NCI-H2171 (cell line): Measurements from ENCODE around the gene ADCYAP1R1.

Experiments used
- DNase-seq: peaks from one replicate; lab custom pipeline; 2025; lab: John Stamatoyannopoulos, UW

The ADCYAP1R1 gene

GRCh38 chr7:31068006-31068675, 16.0 kb downstream of the ADCYAP1R1 start:
- DNase-seq: no peak

- DNase-seq: no peak
These were observed 17.9 kb downstream of the ADCYAP1R1 start for GRCh38 chr7:31069860-31070555.

GRCh38 chr7:31070991-31071644, 19.0 kb downstream of the ADCYAP1R1 start:
- no peak for DNase-seq

- DNase-seq: no peak
These were observed 19.5 kb downstream of the ADCYAP1R1 start for GRCh38 chr7:31071645-31072029.

- no peak for DNase-seq
These were observed 21.4 kb downstream of the ADCYAP1R1 start for GRCh38 chr7:31073326-31074119.

GRCh38 chr7:31074120-31074383, 21.9 kb downstream of the ADCYAP1R1 start:
- no peak for DNase-seq

- no peak for DNase-seq
These were observed 22.4 kb downstream of the ADCYAP1R1 start for GRCh38 chr7:31074403-31075085.

DNA sequence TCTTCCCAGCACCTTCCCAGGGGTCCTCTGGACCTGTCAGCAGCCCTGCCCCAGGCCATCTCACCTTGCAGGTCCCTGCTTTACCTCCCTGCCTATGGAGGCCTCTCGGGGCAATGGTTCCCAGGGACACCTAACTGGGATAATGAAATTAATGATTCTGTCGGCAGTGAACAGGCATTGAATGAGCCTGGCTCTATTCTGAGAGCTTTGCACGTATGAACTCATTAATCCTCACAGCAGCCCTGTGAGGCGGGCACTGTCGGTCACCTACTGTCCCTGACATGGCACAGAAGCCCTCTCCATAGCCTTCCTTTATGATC, 22.9 kb downstream of the ADCYAP1R1 start:
- DNase-seq: no peak

GRCh38 chr7:31076051-31076450, 23.9 kb downstream of the ADCYAP1R1 start:
- no peak for DNase-seq

- no peak for DNase-seq
These were observed 24.7 kb downstream of the ADCYAP1R1 start for GRCh38 chr7:31076641-31077310.

- DNase-seq: no peak
These were observed 25.6 kb downstream of the ADCYAP1R1 start for GRCh38 chr7:31077484-31078362.

DNA sequence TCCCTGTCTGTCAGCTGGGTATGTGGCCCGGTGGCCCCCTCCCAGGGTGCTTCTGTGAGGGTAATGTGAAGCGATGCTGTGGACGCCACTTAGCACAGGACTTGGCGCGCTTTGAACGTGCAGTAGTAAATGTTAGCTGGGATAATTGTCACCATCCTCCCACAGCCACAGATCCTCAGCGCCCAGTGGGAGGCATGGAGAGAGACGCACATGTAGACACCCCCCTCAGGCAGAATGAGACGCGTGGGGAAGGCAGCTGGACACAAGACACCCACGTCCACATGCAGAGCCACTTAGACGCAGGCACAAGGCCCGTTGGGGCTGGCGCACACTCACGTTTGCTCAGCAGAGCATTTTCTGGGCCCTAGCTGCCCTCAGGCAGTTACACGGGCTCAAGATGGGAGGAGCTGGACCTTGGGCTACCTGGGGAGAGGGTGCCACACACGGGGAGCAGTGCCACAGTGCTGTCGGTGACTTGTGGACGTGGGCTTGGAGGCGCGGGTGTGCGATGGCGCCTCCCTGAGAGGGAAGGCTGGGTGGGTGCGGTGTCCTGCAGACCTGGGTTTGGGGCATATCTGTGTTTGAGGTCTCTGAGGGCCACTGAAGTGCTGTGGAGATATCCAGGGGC, 26.4 kb downstream of the ADCYAP1R1 start:
- no peak for DNase-seq

DNA sequence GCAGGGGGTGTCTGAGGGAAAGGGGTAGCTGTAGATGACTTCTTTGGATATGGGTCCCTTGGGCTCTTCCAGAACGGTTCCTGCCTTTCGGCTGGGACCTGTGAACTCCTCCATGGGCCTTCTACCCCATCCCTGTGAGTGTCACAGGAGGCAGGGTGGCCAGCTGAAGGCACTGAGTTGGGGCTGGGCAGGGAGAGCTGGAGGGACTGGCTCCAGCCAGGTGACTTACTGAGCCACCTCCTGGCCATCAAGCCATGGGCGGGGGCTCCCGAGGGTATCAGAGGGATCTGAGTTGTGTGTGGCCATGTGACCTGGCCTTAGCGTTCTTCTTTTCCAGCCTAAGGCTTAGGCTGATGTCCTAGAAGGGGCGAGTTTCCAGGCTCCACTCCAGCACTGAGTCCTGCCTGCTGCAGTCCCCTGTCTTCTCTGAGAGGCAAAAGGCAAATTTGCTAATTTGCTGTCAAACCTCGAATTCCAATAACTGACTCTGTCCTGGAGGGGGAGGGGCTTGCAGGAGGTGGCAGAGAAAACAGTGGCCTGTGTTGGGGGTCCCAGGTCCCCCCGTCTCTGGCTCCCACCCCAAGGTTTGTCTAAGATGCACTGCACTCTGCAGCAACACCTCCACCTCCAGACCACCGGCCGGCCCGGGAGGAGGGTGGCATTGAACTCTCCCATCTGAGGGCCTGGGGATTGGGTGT, 27.2 kb downstream of the ADCYAP1R1 start:
- no peak for DNase-seq

DNA sequence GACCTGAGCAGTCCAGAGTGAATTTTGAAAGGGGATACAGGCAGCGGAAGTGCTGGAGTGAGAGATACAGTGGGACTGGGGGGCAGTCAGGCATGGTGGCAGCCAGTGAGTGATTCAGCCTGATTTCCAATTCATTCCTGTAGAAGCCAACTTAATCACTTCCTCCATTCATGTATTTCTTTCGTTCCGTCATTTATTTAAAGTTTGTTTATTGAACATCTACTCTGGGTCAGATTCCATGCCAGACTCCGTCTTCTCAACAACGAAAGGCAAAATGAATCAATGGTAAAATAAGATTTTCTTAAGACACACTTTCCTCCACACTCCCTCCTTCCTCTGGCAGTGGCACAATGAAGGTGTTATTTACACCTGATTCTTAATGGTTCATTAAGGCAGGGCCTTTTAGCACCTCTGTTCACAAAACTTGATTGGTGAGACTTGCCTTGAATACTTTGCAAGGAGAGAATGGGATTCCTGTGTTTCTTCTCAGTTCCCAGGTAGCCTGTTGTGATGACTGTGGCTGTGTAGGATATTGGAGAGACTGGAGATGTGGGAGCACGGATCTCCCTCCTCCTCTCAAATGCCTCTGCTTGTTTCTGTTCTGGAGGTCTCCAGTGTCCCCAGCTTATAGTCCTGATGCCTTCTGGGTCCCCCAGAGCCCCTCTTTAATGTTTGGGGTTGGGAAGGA, 27.9 kb downstream of the ADCYAP1R1 start:
- DNase-seq: no peak

DNA sequence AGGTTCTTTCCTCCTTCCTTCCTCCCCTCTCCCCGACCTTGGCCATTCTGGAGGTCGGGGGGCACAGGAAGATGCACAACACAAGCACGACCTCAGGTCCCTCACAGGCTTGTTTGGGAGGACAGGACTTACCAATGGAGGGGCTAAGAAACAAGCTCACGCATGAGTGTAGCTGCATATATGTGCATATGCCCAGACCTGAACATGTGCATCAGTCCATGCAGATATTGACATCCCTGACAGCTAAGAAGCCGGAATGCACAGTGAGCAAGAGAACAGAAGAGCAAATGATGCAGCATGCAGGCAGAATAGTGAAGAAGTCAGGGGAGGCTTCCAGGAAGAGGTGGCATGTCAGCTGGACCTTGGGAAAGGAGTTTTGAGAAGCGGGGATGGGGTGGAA, 28.7 kb downstream of the ADCYAP1R1 start:
- DNase-seq: no peak

- no peak for DNase-seq
These were observed 29.9 kb downstream of the ADCYAP1R1 start for GRCh38 chr7:31082017-31082416.

GRCh38 chr7:31082447-31082846, 30.3 kb downstream of the ADCYAP1R1 start:
- no peak for DNase-seq

GRCh38 chr7:31083210-31083786, 31.2 kb downstream of the ADCYAP1R1 start:
- DNase-seq: no peak

DNA sequence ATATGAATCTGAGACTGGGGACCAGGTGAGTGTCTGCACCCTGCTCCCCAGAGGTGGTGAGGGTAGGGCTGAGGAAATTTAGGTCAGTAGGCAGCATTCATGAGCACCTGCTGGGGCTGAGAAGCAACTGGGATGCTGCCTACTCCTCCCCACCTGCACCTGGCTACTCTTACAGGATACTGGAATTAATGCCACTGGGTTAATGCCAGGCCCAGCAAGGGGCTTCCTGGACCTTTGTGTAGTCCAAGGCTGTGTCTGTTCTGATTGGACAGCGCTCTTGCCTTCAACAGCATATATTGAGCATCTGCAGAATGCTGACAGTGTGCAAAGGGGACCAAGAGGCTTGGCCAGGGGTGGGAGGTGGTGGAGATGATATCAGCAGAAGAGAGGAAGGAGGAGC, 32.1 kb downstream of the ADCYAP1R1 start:
- DNase-seq: no peak
